Stimulated activated CD8-positive, alpha-beta memory T cell treated with anti-CD3 and anti-CD28 coated beads, Interleukin-12 subunit alpha, Interleukin-12 subunit beta, amount 100 ng/mL, for 4 hours (primary cell): ENCODE results near the gene CYP46A1.
"Not testable (repeated sequence)": the region's sequence is repeated elsewhere in the genome, so short reads cannot be mapped to it uniquely, and the experiment has no call there.

Experiments used
- DNase-seq: peaks from one replicate; pipeline ENCODE4 v3.0.0-alpha.2; 2020; ENCODE audit warnings: low read depth

The CYP46A1 gene

GRCh38 chr14:99683619-99684409, at the start of gene CYP46A1:
TSS of gene CYP46A1 (plus strand) at chr14:99684298. CDS start at chr14:99684418, 120 bp downstream.
- DNase-seq, result peak; percentile 98

GRCh38 chr14:99634443-99634842, 49.7 kb upstream of the CYP46A1 start:
- DNase-seq, result no peak

GRCh38 chr14:99635116-99635515, 49.0 kb upstream of the CYP46A1 start:
- no peak for DNase-seq

GRCh38 chr14:99636487-99636886, 47.6 kb upstream of the CYP46A1 start:
- DNase-seq, result no peak

- no peak for DNase-seq
Observed at GRCh38 chr14:99637624-99638023, 46.5 kb upstream of the CYP46A1 start.

GRCh38 chr14:99642771-99643170, 41.3 kb upstream of the CYP46A1 start:
- not testable (repeated sequence) for DNase-seq

GRCh38 chr14:99643343-99643742, 40.8 kb upstream of the CYP46A1 start:
- DNase-seq, result no peak

GRCh38 chr14:99644035-99644587, 40.0 kb upstream of the CYP46A1 start:
- DNase-seq, result no peak

- DNase-seq, result no peak
Observed at GRCh38 chr14:99644723-99645544, 39.2 kb upstream of the CYP46A1 start, which contains the start of gene HHIPL1. TSS of gene HHIPL1 (plus strand) at chr14:99645129. CDS start at chr14:99645208, 79 bp downstream.

GRCh38 chr14:99645545-99646505, 38.3 kb upstream of the CYP46A1 start:
- DNase-seq, result no peak

- no peak for DNase-seq
Observed at GRCh38 chr14:99647411-99647810, 36.7 kb upstream of the CYP46A1 start.

GRCh38 chr14:99648027-99648784, 35.9 kb upstream of the CYP46A1 start:
- no peak for DNase-seq

- no peak for DNase-seq
Observed at GRCh38 chr14:99649219-99649618, 34.9 kb upstream of the CYP46A1 start.

GRCh38 chr14:99649643-99650042, 34.5 kb upstream of the CYP46A1 start:
- DNase-seq, result no peak

- DNase-seq, result no peak
Observed at GRCh38 chr14:99650189-99650588, 33.9 kb upstream of the CYP46A1 start.

- no peak for DNase-seq
Observed at GRCh38 chr14:99651953-99652746, 31.9 kb upstream of the CYP46A1 start.

GRCh38 chr14:99654235-99654985, 29.7 kb upstream of the CYP46A1 start:
- DNase-seq, result no peak

- no peak for DNase-seq
Observed at GRCh38 chr14:99655521-99655920, 28.6 kb upstream of the CYP46A1 start.

GRCh38 chr14:99656171-99656570, 27.9 kb upstream of the CYP46A1 start:
- DNase-seq, result no peak
